SK-N-SH (cell line): ENCODE results near the gene KCTD3. TPM values are rescaled to one million over a fixed set of nuclear protein-coding genes. Genes with fewer than 3 reads are reported as not detected.

Source experiments
- CTCF ChIA-PET: fragments of 300-600, 350-600 bp; formaldehyde crosslinking; extraction: SDS; loops from one replicate; lab custom pipeline; 2021; lab: Yijun Ruan, JAX
- POLR2A ChIA-PET: fragments of 350-600 bp; sonication (Branson Sonifier 250); formaldehyde crosslinking; extraction: SDS; loops from one replicate; lab custom pipeline; 2020; ENCODE audit warnings: antibody characterized with exemption, inconsistent platforms; lab: Yijun Ruan, JAX
- DNase-seq: peaks from one replicate; pipeline ENCODE4 v3.0.0; 2012
- H2AFZ ChIP-seq: fragments of 200-600 bp; sonication (generic); 2 replicates; pipeline ENCODE4 v1.8.1; 2016; ENCODE audit warnings: antibody characterized with exemption, mild to moderate bottlenecking, low read depth
- H3F3A ChIP-seq: fragments of 200-600 bp; sonication (generic); replicated peaks from 2 replicates; pipeline ENCODE3; 2016; ENCODE audit warnings: antibody characterized with exemption, mild to moderate bottlenecking; ENCODE audit not compliant: insufficient read depth
- H3K27ac ChIP-seq, 2 experiments: fragments of 200-500 bp in 1 of 2; fragments of 200-600 bp in 1 of 2; sonication (Bioruptor generic) in 1 of 2; sonication (generic), shearing (Covaris generic) in 1 of 2; 2 replicates each; pipeline versions ENCODE4 v1.5.1 to v1.6.1; 2014 to 2016; ENCODE audit warnings: low read depth in 2 of 2, inconsistent platforms in 1 of 2, low read length in 1 of 2, mild to moderate bottlenecking in 1 of 2, mixed read lengths in 1 of 2
- H3K27me3 ChIP-seq: fragments of 200-600 bp; sonication (generic), shearing (Covaris generic); 2 replicates; pipeline ENCODE4 v1.6.1; 2016; ENCODE audit warnings: mixed run types; ENCODE audit not compliant: insufficient read depth
- H3K36me3 ChIP-seq, 2 experiments: fragments of 200-500 bp in 1 of 2; fragments of 200-600 bp in 1 of 2; sonication (Bioruptor generic) in 1 of 2; sonication (generic) in 1 of 2; replicated peaks in 1 of 2; 2 replicates each; pipeline versions ENCODE3 to v1.5.1; 2014 to 2016; ENCODE audit warnings: low read length in 1 of 2, mild to moderate bottlenecking in 1 of 2; ENCODE audit not compliant: insufficient read depth in 2 of 2, control insufficient read depth in 1 of 2
- H3K4me1 ChIP-seq, 2 experiments: fragments of 200-500 bp in 1 of 2; fragments of 200-600 bp in 1 of 2; sonication (Bioruptor generic) in 1 of 2; sonication (generic), shearing (Covaris generic) in 1 of 2; 2 replicates each; pipeline versions ENCODE4 v1.5.1 to v1.6.1; 2014 to 2016; ENCODE audit warnings: low read depth in 1 of 2, low read length in 1 of 2, mixed run types in 1 of 2; ENCODE audit not compliant: insufficient read depth in 2 of 2, control insufficient read depth in 1 of 2
- H3K4me2 ChIP-seq: fragments of 200-600 bp; sonication (generic), shearing (Covaris generic); 2 replicates; pipeline ENCODE4 v1.6.1; 2017; ENCODE audit warnings: mixed run types
- H3K4me3 ChIP-seq, 2 experiments: fragments of 200-500 bp in 1 of 2; fragments of 200-600 bp in 1 of 2; sonication (Bioruptor generic) in 1 of 2; sonication (generic), shearing (Covaris generic) in 1 of 2; 2 replicates each; pipeline versions ENCODE4 v1.5.1 to v1.8.1; 2014 to 2016; ENCODE audit warnings: low read depth in 2 of 2, inconsistent platforms in 1 of 2, low read length in 1 of 2, mild to moderate bottlenecking in 1 of 2, mixed read lengths in 1 of 2, moderate library complexity in 1 of 2
- H3K79me2 ChIP-seq: fragments of 200-600 bp; sonication (generic); 2 replicates; pipeline ENCODE4 v1.8.1; 2017; ENCODE audit warnings: mild to moderate bottlenecking; ENCODE audit not compliant: insufficient read depth
- H3K9ac ChIP-seq: fragments of 200-600 bp; sonication (generic); 2 replicates; pipeline ENCODE4 v1.6.1; 2017; ENCODE audit warnings: mixed run types
- H3K9me2 ChIP-seq: fragments of 200-600 bp; sonication (generic); 2 replicates; pipeline ENCODE4 v1.6.1; 2017; ENCODE audit warnings: mixed run types
- H3K9me3 ChIP-seq: fragments of 200-600 bp; sonication (generic); 2 replicates; pipeline ENCODE4 v1.6.1; 2017; ENCODE audit warnings: mixed run types, mild to moderate bottlenecking, moderate library complexity
- H4K20me1 ChIP-seq: fragments of 200-600 bp; sonication (generic); 2 replicates; pipeline ENCODE4 v1.6.1; 2017; ENCODE audit warnings: mild to moderate bottlenecking, mixed run types; ENCODE audit not compliant: insufficient read depth
- CHD2 ChIP-seq: fragments of 150-350 bp; IDR thresholded peaks from 2 replicates; pipeline ENCODE4 v1.6.1; 2018; ENCODE audit warnings: low read length; ENCODE audit not compliant: partially characterized antibody
- EP300 ChIP-seq, 2 experiments: IDR thresholded peaks; 2 replicates each; pipeline versions ENCODE4 v1.4.0 to v1.6.1; 2012; ENCODE audit warnings: borderline replicate concordance in 1 of 2, low read depth in 1 of 2, low read length in 1 of 2
- FOXM1 ChIP-seq: IDR thresholded peaks from 2 replicates; pipeline ENCODE4 v1.4.0; 2012; ENCODE audit warnings: low read depth, mild to moderate bottlenecking
- GABPA ChIP-seq: IDR thresholded peaks from 2 replicates; pipeline ENCODE4 v1.4.0; 2012; ENCODE audit warnings: low read depth, mild to moderate bottlenecking
- NFIC ChIP-seq: IDR thresholded peaks from 2 replicates; pipeline ENCODE4 v1.4.0; 2012; ENCODE audit warnings: borderline replicate concordance
- NRF1 ChIP-seq: IDR thresholded peaks from 2 replicates; pipeline ENCODE4 v1.6.1; 2012; ENCODE audit warnings: low read depth, mild to moderate bottlenecking, low read length
- POLR2AphosphoS5 ChIP-seq: IDR thresholded peaks from 2 replicates; pipeline ENCODE4 v1.6.1; 2012; ENCODE audit warnings: low read depth, low read length
- RCOR1 ChIP-seq: fragments of 150-350 bp; IDR thresholded peaks from 2 replicates; pipeline ENCODE4 v1.6.1; 2017; ENCODE audit warnings: antibody characterized with exemption, low read length
- SMC3 ChIP-seq: IDR thresholded peaks from 2 replicates; pipeline ENCODE4 v1.6.1; 2012; ENCODE audit warnings: low read depth, low read length, improper control_type of control experiment
- TAF1 ChIP-seq: IDR thresholded peaks from 2 replicates; pipeline ENCODE4 v1.6.1; 2012; ENCODE audit warnings: low read depth, mild to moderate bottlenecking, low read length, moderate library complexity, borderline replicate concordance
- TCF12 ChIP-seq: IDR thresholded peaks from 2 replicates; pipeline ENCODE4 v1.4.0; 2012
- TEAD4 ChIP-seq: IDR thresholded peaks from 2 replicates; pipeline ENCODE4 v1.4.0; 2012; ENCODE audit warnings: mild to moderate bottlenecking, borderline replicate concordance; ENCODE audit not compliant: insufficient read depth
- YY1 ChIP-seq: IDR thresholded peaks from 2 replicates; pipeline ENCODE4 v1.4.0; 2012; ENCODE audit warnings: low read depth, mild to moderate bottlenecking
- WGBS: methylation state at CpG from one replicate; pipeline ENCODE4 v1.1.6; 2017; ENCODE audit warnings: low lambda C conversion rate; 5-methylcytosine and 5-hydroxymethylcytosine counted together
- polyA plus RNA-seq, 3 experiments: library from polyadenylated mRNA; depleted of rRNA; stranded (reverse); fragments of >200 nt; gene quantifications; 2 replicates each; pipeline ENCODE4 v1.2.3, GENCODE V29; 2012
- TF ChIP-seq, protein P1 (sequence below): fragments of 150-350 bp; IDR thresholded peaks from 2 replicates; pipeline ENCODE4 v1.6.1; 2016; ENCODE audit warnings: mild to moderate bottlenecking, low read depth, low read length
- TF ChIP-seq, protein P2 (sequence below): IDR thresholded peaks from 2 replicates; pipeline ENCODE4 v1.6.1; 2012; ENCODE audit warnings: mild to moderate bottlenecking, low read depth, low read length, moderate library complexity
- TF ChIP-seq, protein P3 (sequence below): fragments of 150-350 bp; IDR thresholded peaks from 2 replicates; pipeline ENCODE4 v1.6.1; 2017; ENCODE audit warnings: antibody characterized with exemption, low read length, low read depth, borderline replicate concordance

KCTD3 gene
- polyA plus RNA-seq, 1 of the 3 experiments (the other 2 are of a cell fraction): 34.8 TPM

DNA sequence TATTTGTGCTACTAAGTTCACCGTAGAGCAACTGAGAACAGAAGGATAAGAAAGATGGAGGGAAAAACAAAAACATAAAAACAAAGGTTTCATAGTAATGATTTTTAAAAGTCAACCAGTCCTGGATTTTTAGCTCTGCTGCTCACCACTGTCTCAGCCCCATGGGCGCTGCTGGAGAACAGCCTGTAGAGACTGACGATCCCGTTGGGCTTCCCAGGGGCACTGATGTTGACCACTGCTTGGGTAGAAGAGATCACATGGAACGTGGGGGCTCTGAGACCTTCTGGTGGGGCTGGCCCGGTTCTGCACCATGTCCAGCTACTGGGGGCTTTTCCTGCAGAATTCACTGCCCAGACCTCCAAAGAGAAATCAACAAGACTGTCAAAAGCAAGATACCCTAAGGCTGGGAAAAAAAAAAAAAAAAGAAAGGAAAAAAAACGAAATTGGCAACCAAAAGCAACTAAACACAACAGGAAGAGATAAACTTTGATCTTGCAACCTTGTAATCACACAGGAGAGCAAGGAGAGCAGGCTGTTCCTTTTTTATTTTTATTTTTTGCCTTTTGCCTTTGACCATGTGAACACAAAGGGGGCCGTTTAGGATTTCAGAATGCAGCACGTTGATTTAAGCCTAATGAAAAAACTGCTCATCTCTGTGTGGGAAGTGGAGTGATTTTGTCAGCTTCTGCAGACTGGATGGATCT, 83.5 kb downstream of the KCTD3 start:
- Histone ChIP-seq H2AFZ (no peak overlapping the region), H3K4me1 (peaks cover 0 to 2% of the 10 kb centered on the region in 2 experiments; a peak in 2 of 4 replicates), H3K79me2 (no peaks in the 10 kb centered on the region), H3K4me3 (no peak overlapping the region), H3K27me3 (no peaks in the 10 kb centered on the region), H3K9ac (no peak overlapping the region), H3K27ac (no peak overlapping the region), H3K9me2 (no peaks in the 10 kb centered on the region), H3K4me2 (no peak overlapping the region), H3F3A (no peaks in the 10 kb centered on the region), H3K36me3 (no peaks in the 10 kb centered on the region), H3K9me3 (no peaks in the 10 kb centered on the region), H4K20me1 (no peaks in the 10 kb centered on the region)
- ChIA-PET POLR2A (no interaction called here), CTCF (no interaction called here)
- 34% methylated on average over 9 of the region's 9 CpGs for WGBS
- TF ChIP-seq CHD2: no peak
- TF ChIP-seq GABPA: no peak
- TF ChIP-seq, protein P1, sequence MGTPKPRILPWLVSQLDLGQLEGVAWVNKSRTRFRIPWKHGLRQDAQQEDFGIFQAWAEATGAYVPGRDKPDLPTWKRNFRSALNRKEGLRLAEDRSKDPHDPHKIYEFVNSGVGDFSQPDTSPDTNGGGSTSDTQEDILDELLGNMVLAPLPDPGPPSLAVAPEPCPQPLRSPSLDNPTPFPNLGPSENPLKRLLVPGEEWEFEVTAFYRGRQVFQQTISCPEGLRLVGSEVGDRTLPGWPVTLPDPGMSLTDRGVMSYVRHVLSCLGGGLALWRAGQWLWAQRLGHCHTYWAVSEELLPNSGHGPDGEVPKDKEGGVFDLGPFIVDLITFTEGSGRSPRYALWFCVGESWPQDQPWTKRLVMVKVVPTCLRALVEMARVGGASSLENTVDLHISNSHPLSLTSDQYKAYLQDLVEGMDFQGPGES: no peak
- no peak for DNase-seq

DNA sequence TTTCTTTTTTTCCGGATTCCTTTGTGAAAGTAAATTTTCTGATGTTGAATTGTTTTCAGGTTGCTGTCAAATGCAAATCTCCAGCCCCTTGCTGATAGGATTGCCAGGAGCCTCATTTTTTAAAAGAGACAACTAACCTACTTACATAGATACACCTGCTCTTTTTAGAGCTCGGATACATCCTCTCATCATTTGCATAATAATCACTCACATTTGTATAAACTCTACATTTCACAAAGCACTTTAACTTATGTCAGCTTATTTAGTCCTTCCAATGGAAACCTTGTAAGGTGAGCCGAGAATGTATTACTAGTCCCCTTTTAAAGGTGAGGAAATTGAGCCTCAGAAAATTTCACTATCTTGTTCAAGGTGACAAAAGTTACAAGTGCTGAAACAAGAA, 84.8 kb downstream of the KCTD3 start:
- Histone ChIP-seq H3F3A (no peaks in the 10 kb centered on the region), H3K9me2 (no peaks in the 10 kb centered on the region), H3K4me3 (no peak overlapping the region), H3K4me2 (no peak overlapping the region), H3K79me2 (no peaks in the 10 kb centered on the region), H4K20me1 (no peaks in the 10 kb centered on the region), H3K36me3 (no peaks in the 10 kb centered on the region), H3K4me1 (peaks cover 0 to 2% of the 10 kb centered on the region in 2 experiments; a peak in 2 of 4 replicates), H2AFZ (no peak overlapping the region), H3K27ac (no peak overlapping the region), H3K9me3 (no peaks in the 10 kb centered on the region), H3K9ac (no peak overlapping the region), H3K27me3 (no peaks in the 10 kb centered on the region)
- 73% methylated on average over 3 of the region's 3 CpGs for WGBS
- ChIA-PET CTCF (interaction anchor here (1.0 kb wide), 1 partner anchor 14 kb away, joined by 3 read pairs; no protein-coding TSS in a partner anchor), POLR2A (no interaction called here)
- DNase-seq: no peak
- TF ChIP-seq SMC3: no peak
- no peak for TF ChIP-seq EP300 (IDR thresholded peaks at IDR 0.05; ENCODE audit: borderline replicate concordance in 1 of 2, low read depth in 1 of 2, low read length in 1 of 2)
- no peak for TF ChIP-seq FOXM1
- TF ChIP-seq POLR2AphosphoS5: no peak

DNA sequence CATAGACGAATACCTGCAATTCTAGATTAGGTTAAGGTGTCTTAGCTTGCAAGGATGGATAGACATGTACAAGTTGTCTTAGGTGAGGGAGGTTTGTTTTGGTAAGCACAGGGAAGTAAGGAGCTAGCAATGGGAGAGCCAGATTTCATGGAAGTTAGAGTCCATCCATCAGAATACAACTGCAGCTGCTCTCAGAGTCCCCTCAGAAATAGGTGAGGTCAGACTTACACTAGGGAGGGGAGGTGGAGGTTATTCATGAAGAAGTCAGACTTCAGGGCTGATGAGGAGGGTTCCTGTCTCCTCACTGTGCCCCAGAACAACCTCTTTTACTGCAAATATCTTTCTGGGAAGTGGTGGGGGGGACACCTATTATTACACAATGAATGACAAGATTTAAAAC, 85.3 kb downstream of the KCTD3 start:
- ChIA-PET CTCF (interaction anchor here (1.0 kb wide), 1 partner anchor 14 kb away, joined by 3 read pairs; no protein-coding TSS in a partner anchor), POLR2A (no interaction called here)
- no peak for DNase-seq
- H3K36me3 ChIP-seq: no peaks in the 10 kb centered on the region
- H3K9me3 ChIP-seq: no peaks in the 10 kb centered on the region
- H3K9me2 ChIP-seq: no peaks in the 10 kb centered on the region
- H4K20me1 ChIP-seq: no peaks in the 10 kb centered on the region
- no peaks in the 10 kb centered on the region for H3F3A ChIP-seq
- H3K27me3 ChIP-seq: no peaks in the 10 kb centered on the region
- H3K79me2 ChIP-seq: no peaks in the 10 kb centered on the region
- no peak overlapping the region for H3K4me2 ChIP-seq
- no peak overlapping the region for H3K4me3 ChIP-seq
- WGBS: 56% methylated on average over 1 of the region's 1 CpG
- H3K4me1 ChIP-seq: peaks cover 0 to 2% of the 10 kb centered on the region in 2 experiments; a peak in 2 of 4 replicates
- no peak overlapping the region for H3K27ac ChIP-seq
- H3K9ac ChIP-seq: no peak overlapping the region
- no peak overlapping the region for H2AFZ ChIP-seq
- TF ChIP-seq NRF1 (no peak), NFIC (no peak), CHD2 (no peak), YY1 (no peak), TAF1 (no peak), EP300 (IDR thresholded peaks at IDR 0.05; ENCODE audit: borderline replicate concordance in 1 of 2, low read depth in 1 of 2, low read length in 1 of 2) (no peak), TEAD4 (no peak), TCF12 (no peak), RCOR1 (no peak)
- TF ChIP-seq, protein P2, sequence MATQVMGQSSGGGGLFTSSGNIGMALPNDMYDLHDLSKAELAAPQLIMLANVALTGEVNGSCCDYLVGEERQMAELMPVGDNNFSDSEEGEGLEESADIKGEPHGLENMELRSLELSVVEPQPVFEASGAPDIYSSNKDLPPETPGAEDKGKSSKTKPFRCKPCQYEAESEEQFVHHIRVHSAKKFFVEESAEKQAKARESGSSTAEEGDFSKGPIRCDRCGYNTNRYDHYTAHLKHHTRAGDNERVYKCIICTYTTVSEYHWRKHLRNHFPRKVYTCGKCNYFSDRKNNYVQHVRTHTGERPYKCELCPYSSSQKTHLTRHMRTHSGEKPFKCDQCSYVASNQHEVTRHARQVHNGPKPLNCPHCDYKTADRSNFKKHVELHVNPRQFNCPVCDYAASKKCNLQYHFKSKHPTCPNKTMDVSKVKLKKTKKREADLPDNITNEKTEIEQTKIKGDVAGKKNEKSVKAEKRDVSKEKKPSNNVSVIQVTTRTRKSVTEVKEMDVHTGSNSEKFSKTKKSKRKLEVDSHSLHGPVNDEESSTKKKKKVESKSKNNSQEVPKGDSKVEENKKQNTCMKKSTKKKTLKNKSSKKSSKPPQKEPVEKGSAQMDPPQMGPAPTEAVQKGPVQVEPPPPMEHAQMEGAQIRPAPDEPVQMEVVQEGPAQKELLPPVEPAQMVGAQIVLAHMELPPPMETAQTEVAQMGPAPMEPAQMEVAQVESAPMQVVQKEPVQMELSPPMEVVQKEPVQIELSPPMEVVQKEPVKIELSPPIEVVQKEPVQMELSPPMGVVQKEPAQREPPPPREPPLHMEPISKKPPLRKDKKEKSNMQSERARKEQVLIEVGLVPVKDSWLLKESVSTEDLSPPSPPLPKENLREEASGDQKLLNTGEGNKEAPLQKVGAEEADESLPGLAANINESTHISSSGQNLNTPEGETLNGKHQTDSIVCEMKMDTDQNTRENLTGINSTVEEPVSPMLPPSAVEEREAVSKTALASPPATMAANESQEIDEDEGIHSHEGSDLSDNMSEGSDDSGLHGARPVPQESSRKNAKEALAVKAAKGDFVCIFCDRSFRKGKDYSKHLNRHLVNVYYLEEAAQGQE: no peak
- TF ChIP-seq, protein P3, sequence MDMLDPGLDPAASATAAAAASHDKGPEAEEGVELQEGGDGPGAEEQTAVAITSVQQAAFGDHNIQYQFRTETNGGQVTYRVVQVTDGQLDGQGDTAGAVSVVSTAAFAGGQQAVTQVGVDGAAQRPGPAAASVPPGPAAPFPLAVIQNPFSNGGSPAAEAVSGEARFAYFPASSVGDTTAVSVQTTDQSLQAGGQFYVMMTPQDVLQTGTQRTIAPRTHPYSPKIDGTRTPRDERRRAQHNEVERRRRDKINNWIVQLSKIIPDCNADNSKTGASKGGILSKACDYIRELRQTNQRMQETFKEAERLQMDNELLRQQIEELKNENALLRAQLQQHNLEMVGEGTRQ: no peak
